Choroid plexus epithelial cell (primary cell): ENCODE results near the gene TAF13.

Experiments
- DNase-seq: peaks from one replicate; pipeline ENCODE4 v3.0.0-alpha.2; 2010; ENCODE audit warnings: low read depth
- H3K4me3 ChIP-seq: 2 replicates; pipeline ENCODE4 v1.5.1; 2011; ENCODE audit warnings: low read depth, mild to moderate bottlenecking, control low read depth, low read length, moderate library complexity
- CTCF ChIP-seq: conservative IDR thresholded peaks from 2 replicates; pipeline ENCODE4 v1.5.1; 2011; ENCODE audit warnings: low read depth, mild to moderate bottlenecking, control low read depth, inconsistent platforms, low read length, moderate library complexity

Gene TAF13

GRCh38 chr1:109083501-109083900 is 7.7 kb upstream of the TAF13 start:
- no peak for TF ChIP-seq CTCF
- DNase-seq: no peak
- no peak overlapping the region for H3K4me3 ChIP-seq

- H3K4me3 ChIP-seq: no peak overlapping the region
- no peak for DNase-seq
- no peak for TF ChIP-seq CTCF
Observed at GRCh38 chr1:109080441-109081082, 4.8 kb upstream of the TAF13 start.

- no peak overlapping the region for H3K4me3 ChIP-seq
- TF ChIP-seq CTCF: no peak
- no peak for DNase-seq
Observed at GRCh38 chr1:109079240-109079622, 3.4 kb upstream of the TAF13 start.

GRCh38 chr1:109078317-109078716 is 2.5 kb upstream of the TAF13 start:
- no peak overlapping the region for H3K4me3 ChIP-seq
- no peak for TF ChIP-seq CTCF
- DNase-seq: no peak

- no peak overlapping the region for H3K4me3 ChIP-seq
- no peak for TF ChIP-seq CTCF
Observed at GRCh38 chr1:109069294-109069693, 6.5 kb downstream of the TAF13 start.

GRCh38 chr1:109067883-109068282 is 7.9 kb downstream of the TAF13 start:
- TF ChIP-seq CTCF: no peak
- no peak for DNase-seq
- H3K4me3 ChIP-seq: no peak overlapping the region

More at GRCh38 chr1:109069294-109069693, 6.5 kb downstream of the TAF13 start:
- no peak for DNase-seq

- no peak overlapping the region for H3K4me3 ChIP-seq
- no peak for DNase-seq
- TF ChIP-seq CTCF: no peak
Observed at GRCh38 chr1:109065137-109065536, 10.7 kb downstream of the TAF13 start.
